Vagina (tissue), 2 donors: ENCODE data around the gene SVBP. TPM values are rescaled to one million over a fixed set of nuclear protein-coding genes. Genes with fewer than 3 reads are reported as not detected.

ENCODE experiments used
- DNase-seq, 2 donors: peaks; one replicate each; pipeline ENCODE4 v3.0.0-alpha.2; 2017; ENCODE audit errors: extremely low spot score in 2 of 2
- H3K27ac ChIP-seq: fragments of 200-600 bp; sonication (generic); one replicate; pipeline ENCODE4 v1.5.1; 2019
- H3K27me3 ChIP-seq: fragments of 200-600 bp; sonication (generic); one replicate; pipeline ENCODE4 v1.5.1; 2019
- H3K36me3 ChIP-seq, 2 donors: fragments of 200-600 bp; sonication (generic); one replicate each; pipeline ENCODE4 v1.5.1; 2017 to 2019
- H3K4me1 ChIP-seq: fragments of 200-600 bp; sonication (generic); one replicate; pipeline ENCODE4 v1.5.1; 2019
- H3K4me3 ChIP-seq, 2 donors: fragments of 200-600 bp; sonication (generic); 1 replicate in 1 of 2; 2 replicates in 1 of 2; pipeline ENCODE4 v1.5.1; 2016 to 2019
- H3K9me3 ChIP-seq: fragments of 200-600 bp; sonication (generic); one replicate; pipeline ENCODE4 v1.5.1; 2019
- POLR2A ChIP-seq, 2 donors: fragments of 450-650 bp; IDR thresholded peaks; one replicate each; pipeline ENCODE4 v1.6.1; 2017; ENCODE audit warnings: antibody characterized with exemption in 2 of 2, mild to moderate bottlenecking in 2 of 2, moderate library complexity in 2 of 2
- POLR2AphosphoS5 ChIP-seq, 2 donors: sonication (generic); formaldehyde crosslinking; IDR thresholded peaks; one replicate each; pipeline ENCODE4 v1.9.0; 2017; ENCODE audit warnings: antibody characterized with exemption in 2 of 2, mild to moderate bottlenecking in 2 of 2, low read depth in 1 of 2; ENCODE audit not compliant: insufficient read depth in 1 of 2
- intact Hi-C: fragments of 100-400 bp; cut with DNase I; formaldehyde crosslinking; loops from one replicate; pipeline ENCODE4 v1.15.1; 2023
- total RNA-seq: library from RNA; depleted of rRNA; stranded (reverse); fragments of >200 nt; gene quantifications from one replicate; pipeline ENCODE4 v1.2.3, GENCODE V29; 2016
- TF ChIP-seq, protein P1 (sequence below), 3 experiments: fragments of 450-650 bp in 2 of 3; fragments of 200-600 bp in 1 of 3; sonication (generic) in 1 of 3; IDR thresholded peaks; one replicate each; pipeline ENCODE4 v1.5.1; 2017 to 2019; ENCODE audit warnings: antibody characterized with exemption in 3 of 3, mild to moderate bottlenecking in 2 of 3, moderate library complexity in 2 of 3

Gene SVBP
- total RNA-seq, 1 donor from 2014 or later = 23.8 TPM

GRCh38 chr1:42786097-42786496, 31.1 kb downstream of the SVBP start:
- no peak for DNase-seq
- no peak overlapping the region for H3K27ac ChIP-seq
- no peak for TF ChIP-seq POLR2AphosphoS5 (IDR thresholded peaks at IDR 0.05; ENCODE audit: insufficient read depth in 1 of 2, low read depth in 1 of 2)
- TF ChIP-seq POLR2A (IDR thresholded peaks at IDR 0.05) = no peak
- TF ChIP-seq, protein P1, sequence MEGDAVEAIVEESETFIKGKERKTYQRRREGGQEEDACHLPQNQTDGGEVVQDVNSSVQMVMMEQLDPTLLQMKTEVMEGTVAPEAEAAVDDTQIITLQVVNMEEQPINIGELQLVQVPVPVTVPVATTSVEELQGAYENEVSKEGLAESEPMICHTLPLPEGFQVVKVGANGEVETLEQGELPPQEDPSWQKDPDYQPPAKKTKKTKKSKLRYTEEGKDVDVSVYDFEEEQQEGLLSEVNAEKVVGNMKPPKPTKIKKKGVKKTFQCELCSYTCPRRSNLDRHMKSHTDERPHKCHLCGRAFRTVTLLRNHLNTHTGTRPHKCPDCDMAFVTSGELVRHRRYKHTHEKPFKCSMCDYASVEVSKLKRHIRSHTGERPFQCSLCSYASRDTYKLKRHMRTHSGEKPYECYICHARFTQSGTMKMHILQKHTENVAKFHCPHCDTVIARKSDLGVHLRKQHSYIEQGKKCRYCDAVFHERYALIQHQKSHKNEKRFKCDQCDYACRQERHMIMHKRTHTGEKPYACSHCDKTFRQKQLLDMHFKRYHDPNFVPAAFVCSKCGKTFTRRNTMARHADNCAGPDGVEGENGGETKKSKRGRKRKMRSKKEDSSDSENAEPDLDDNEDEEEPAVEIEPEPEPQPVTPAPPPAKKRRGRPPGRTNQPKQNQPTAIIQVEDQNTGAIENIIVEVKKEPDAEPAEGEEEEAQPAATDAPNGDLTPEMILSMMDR (IDR thresholded peaks at IDR 0.05) = no peak
- H3K9me3 ChIP-seq = no peaks in the 10 kb centered on the region
- no peaks in the 10 kb centered on the region for H3K27me3 ChIP-seq
- no peaks in the 10 kb centered on the region for H3K36me3 ChIP-seq
- intact Hi-C loops = loop anchor here (5.0 kb wide), 1 partner anchor 441 kb away; no protein-coding TSS in a partner anchor
- peaks cover 19% of the 10 kb centered on the region for H3K4me1 ChIP-seq
- no peak overlapping the region for H3K4me3 ChIP-seq

DNA sequence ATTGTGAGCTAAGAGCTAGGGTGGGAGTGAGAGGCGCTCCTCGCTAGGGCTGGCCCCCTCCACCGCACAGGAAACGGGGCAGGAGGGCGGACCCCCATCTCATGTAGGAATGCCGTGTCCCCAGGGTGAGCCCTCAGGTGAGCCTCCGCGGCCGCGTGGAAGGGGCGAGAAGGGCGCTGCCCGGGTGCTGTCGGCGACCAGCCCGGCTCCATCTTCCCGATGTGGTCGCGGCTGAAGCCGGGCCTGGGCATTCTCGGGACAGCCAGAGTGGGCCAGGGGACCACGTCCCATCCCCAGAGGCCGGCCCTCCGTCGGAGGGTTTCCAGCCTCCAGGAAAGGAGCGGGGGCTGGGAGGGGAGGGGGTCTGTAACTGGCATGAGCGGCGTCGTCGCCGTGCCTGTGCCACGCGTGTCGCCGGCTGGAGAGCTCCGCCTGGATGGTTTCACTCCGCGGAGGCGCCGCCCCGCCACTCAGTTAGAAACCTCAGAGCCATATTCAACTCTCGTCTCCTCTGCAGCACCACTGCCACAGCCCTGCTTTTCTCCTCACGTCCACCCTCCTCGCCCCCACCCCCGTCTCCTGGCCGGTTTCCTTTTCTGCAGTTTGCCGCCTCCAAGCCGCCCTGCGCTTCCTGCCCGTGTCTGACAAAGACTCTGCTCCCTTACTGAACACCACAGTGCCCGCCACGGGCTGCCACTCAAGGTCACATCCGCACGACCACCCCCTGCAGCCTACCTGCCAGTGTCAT, 32.1 kb downstream of the SVBP start, which contains the start of gene TMEM269:
TSS of gene TMEM269 (plus strand) at position 46 of the 748 bp plus-strand sequence. CDS start 4,903 bp downstream, outside the sequence.
- TF ChIP-seq POLR2AphosphoS5 (IDR thresholded peaks at IDR 0.05; ENCODE audit: insufficient read depth in 1 of 2, low read depth in 1 of 2) (peak in 1 of 2 donors; percentile 35), POLR2A (IDR thresholded peaks at IDR 0.05) (no peak)
- no peak within 1 kb of the TSS for H3K27ac ChIP-seq
- peak within 1 kb of the TSS; percentile 45 to 48 for H3K4me3 ChIP-seq
- no peaks in the 10 kb centered on the region for H3K9me3 ChIP-seq
- intact Hi-C loops = loop anchor here (5.0 kb wide), 1 partner anchor 442 kb away; no protein-coding TSS in a partner anchor
- H3K27me3 ChIP-seq = no peaks in the 10 kb centered on the region
- H3K4me1 ChIP-seq = peaks cover 19% of the 10 kb centered on the region
- H3K36me3 ChIP-seq = no peaks in the 10 kb centered on the region
- DNase-seq = no peak

- DNase-seq = no peak
- intact Hi-C loops = no loop called here
- no peak overlapping the region for H3K27ac ChIP-seq
- no peaks in the 10 kb centered on the region for H3K9me3 ChIP-seq
- H3K4me3 ChIP-seq = peak overlapping the region; percentile 45 to 48
- no peaks in the 10 kb centered on the region for H3K27me3 ChIP-seq
- peaks cover 19% of the 10 kb centered on the region for H3K4me1 ChIP-seq
- no peak for TF ChIP-seq POLR2AphosphoS5 (IDR thresholded peaks at IDR 0.05; ENCODE audit: insufficient read depth in 1 of 2, low read depth in 1 of 2)
- TF ChIP-seq, protein P1 (IDR thresholded peaks at IDR 0.05) = no peak
- no peak for TF ChIP-seq POLR2A (IDR thresholded peaks at IDR 0.05)
- no peaks in the 10 kb centered on the region for H3K36me3 ChIP-seq
Measured at GRCh38 chr1:42784547-42784945, 32.7 kb downstream of the SVBP start.

GRCh38 chr1:42783092-42783491, 34.1 kb downstream of the SVBP start:
- TF ChIP-seq POLR2A (IDR thresholded peaks at IDR 0.05) (no peak), POLR2AphosphoS5 (IDR thresholded peaks at IDR 0.05; ENCODE audit: insufficient read depth in 1 of 2, low read depth in 1 of 2) (no peak)
- TF ChIP-seq, protein P1 (IDR thresholded peaks at IDR 0.05) = no peak
- Histone ChIP-seq H3K4me1 (peaks cover 19% of the 10 kb centered on the region), H3K36me3 (peaks cover 0 to 6% of the 10 kb centered on the region in 2 donors), H3K4me3 (no peak overlapping the region), H3K27ac (no peak overlapping the region), H3K9me3 (no peaks in the 10 kb centered on the region), H3K27me3 (no peaks in the 10 kb centered on the region)
- intact Hi-C loops = no loop called here
- DNase-seq = no peak

- TF ChIP-seq POLR2AphosphoS5 (IDR thresholded peaks at IDR 0.05; ENCODE audit: insufficient read depth in 1 of 2, low read depth in 1 of 2) (no peak), POLR2A (IDR thresholded peaks at IDR 0.05) (no peak)
- TF ChIP-seq, protein P1 (IDR thresholded peaks at IDR 0.05) = no peak
- peaks cover 0 to 27% of the 10 kb centered on the region in 2 donors for H3K36me3 ChIP-seq
Measured at GRCh38 chr1:42780176-42780575, 37.0 kb downstream of the SVBP start.

More at GRCh38 chr1:42780176-42780575, 37.0 kb downstream of the SVBP start:
- Histone ChIP-seq H3K9me3 (no peaks in the 10 kb centered on the region), H3K4me3 (no peak overlapping the region), H3K4me1 (peaks cover 8% of the 10 kb centered on the region), H3K27me3 (no peaks in the 10 kb centered on the region), H3K27ac (no peak overlapping the region)
- intact Hi-C loops = no loop called here
- no peak for DNase-seq
